Astrocyte of the cerebellum (primary cell): ENCODE measurements around the gene MLIP.

Experiments used
- DNase-seq: peaks from one replicate; pipeline ENCODE4 v3.0.0-alpha.2; 2011; ENCODE audit warnings: low read depth
- H3K4me3 ChIP-seq: 2 replicates; pipeline ENCODE4 v1.5.1; 2011; ENCODE audit warnings: mild to moderate bottlenecking, low read depth, low read length, moderate library complexity
- in situ Hi-C: cut with HindIII; loops from 2 replicates; pipeline ENCODE4 v1.10.0; 2017; ENCODE audit warnings: low sequenced_read_pairs
- TF ChIP-seq, protein P1 (sequence below): IDR thresholded peaks from 2 replicates; pipeline ENCODE4 v1.5.1; 2012; ENCODE audit warnings: low read length, low read depth, moderate library complexity, mild to moderate bottlenecking; ENCODE audit errors: missing control alignments

MLIP gene

DNA sequence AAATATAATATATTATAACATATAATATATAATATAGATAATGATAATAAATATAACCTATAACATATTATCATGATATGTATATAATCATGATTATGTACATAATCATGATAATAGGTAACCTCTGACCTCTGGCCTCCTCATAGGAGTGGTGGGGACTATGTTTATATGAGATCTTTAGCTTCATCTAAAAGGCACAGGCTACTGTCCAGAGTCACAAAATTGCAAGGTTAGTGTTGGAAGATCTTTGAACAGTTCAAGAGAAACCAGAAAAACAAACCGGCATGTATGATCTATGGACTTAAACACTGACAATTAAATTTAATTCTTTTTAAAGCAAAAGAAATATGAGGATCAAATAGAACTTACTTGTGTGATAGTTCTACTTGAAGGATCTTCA, 141.3 kb downstream of the MLIP start:
- H3K4me3 ChIP-seq = no peak overlapping the region
- in situ Hi-C loops = no loop called here
- TF ChIP-seq, protein P1, sequence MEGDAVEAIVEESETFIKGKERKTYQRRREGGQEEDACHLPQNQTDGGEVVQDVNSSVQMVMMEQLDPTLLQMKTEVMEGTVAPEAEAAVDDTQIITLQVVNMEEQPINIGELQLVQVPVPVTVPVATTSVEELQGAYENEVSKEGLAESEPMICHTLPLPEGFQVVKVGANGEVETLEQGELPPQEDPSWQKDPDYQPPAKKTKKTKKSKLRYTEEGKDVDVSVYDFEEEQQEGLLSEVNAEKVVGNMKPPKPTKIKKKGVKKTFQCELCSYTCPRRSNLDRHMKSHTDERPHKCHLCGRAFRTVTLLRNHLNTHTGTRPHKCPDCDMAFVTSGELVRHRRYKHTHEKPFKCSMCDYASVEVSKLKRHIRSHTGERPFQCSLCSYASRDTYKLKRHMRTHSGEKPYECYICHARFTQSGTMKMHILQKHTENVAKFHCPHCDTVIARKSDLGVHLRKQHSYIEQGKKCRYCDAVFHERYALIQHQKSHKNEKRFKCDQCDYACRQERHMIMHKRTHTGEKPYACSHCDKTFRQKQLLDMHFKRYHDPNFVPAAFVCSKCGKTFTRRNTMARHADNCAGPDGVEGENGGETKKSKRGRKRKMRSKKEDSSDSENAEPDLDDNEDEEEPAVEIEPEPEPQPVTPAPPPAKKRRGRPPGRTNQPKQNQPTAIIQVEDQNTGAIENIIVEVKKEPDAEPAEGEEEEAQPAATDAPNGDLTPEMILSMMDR = no peak
- DNase-seq = no peak

DNA sequence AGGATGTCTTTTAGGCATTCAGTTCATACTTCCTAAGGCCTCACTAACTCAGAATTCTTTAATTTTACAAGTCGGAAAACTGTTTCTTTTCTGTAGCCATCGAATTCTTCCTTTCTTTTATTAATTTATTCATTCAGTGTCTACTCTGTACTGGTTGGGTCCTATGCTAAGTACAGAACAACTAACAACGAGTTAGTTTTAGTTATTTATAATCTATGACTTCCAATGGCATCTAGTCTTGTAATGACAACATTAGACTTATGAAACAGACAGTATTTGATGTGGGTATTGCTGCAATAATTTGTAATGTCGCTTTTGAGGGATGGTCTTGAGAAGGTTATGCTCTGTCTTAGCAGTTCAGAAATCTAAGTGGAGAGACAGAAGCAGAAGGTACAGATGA, 141.7 kb downstream of the MLIP start:
- TF ChIP-seq, protein P1 = no peak
- DNase-seq = no peak
- in situ Hi-C loops = no loop called here
- no peak overlapping the region for H3K4me3 ChIP-seq

DNA sequence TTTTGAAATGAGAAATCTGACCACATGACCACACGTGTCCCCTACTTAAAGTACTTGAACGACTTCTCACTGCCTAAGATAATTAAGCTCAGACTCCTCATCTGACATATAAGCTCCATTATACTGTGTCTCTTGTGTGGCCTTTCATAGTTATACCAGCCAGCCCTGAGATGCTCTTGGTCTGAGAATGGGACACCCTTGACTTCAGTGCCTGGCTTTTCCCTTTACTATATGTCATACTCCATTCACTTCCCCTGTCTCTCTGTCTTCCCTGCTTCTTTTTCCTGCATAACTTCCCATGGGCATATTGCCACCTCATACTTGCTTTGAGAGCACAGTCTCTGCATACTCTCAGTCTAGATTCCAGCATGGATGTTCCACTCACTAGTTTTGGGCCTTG, 143.6 kb downstream of the MLIP start:
- DNase-seq = no peak
- in situ Hi-C loops = no loop called here
- TF ChIP-seq, protein P1 = no peak
- H3K4me3 ChIP-seq = no peak overlapping the region

DNA sequence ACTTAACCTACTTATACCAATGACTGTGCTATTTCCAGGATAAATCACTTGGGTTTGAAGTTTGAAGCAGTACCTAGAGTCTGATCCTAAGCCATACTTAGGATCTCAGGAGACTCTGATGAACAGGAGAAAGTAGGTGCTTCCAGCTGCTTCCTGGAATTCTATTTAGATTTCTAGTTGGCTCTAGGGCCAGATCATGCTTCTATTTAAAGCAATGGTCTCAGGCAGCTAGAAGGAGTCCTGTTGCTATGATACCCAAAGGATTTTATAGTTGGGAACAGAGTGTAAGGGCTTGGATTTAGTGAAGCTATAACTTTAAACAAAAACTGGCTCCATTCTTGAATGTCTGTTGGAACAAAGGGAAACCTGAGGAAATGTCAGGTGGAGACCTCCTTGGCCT, 144.6 kb downstream of the MLIP start:
- in situ Hi-C loops = no loop called here
- TF ChIP-seq, protein P1 = no peak
- DNase-seq = no peak
- no peak overlapping the region for H3K4me3 ChIP-seq

DNA sequence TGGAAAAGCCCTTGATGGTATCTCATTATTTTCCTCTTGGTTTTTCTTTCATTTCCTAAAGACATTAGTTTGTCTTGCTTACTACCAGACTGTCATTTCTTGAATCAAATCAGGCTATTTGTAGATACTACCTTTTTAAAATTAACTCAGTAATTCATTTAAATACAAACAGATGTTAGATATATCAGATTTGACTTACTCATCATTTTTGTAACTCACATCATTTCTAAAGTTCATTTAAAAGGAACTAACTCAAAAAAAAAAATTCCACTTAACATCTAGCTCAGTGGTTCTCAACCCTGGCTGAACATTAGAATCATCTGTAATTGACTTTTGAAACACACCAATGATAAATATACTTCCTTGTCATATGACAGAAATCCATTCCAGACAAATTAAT, 148.8 kb downstream of the MLIP start:
- DNase-seq = no peak
- H3K4me3 ChIP-seq = no peak overlapping the region
- in situ Hi-C loops = no loop called here
- TF ChIP-seq, protein P1 = no peak

DNA sequence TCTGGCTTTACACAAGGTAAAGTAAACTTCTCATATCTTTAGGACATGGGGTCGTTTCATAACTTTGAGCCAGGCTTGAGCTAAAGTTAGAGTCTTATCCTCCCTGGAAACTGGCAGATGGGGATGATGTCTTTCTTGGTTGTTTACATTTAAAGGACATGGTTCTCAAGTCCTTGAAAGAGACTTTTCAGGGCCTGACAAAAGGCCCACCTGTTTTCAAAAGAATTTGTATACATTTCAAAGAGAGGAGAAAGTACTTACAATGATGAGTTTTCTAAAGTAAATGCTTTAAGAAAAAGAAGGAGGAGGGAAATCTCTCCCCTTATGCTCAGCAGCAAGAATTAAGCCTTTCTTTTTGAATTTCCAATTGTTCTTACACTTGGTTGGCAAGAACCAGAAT, 151.3 kb downstream of the MLIP start:
- TF ChIP-seq, protein P1 = no peak
- in situ Hi-C loops = no loop called here
- no peak for DNase-seq
- no peak overlapping the region for H3K4me3 ChIP-seq

DNA sequence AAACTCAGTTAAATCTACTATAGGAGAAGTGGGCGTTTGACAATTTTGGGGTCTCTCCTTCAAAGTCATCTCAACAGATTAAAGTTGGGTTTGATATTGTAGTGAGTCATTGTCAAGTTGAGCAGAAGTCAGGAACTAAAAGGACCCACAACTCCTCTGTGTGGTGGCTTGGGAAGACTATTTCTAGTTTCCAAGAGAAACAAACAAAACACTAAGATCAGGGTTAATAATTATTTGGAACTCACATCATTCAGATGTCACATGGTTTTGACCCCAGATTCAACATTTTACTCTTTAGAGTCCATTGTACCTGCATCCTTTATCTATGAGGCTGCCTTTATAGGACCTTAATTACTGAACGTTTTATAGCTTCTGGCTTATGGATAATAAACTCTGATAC, 151.7 kb downstream of the MLIP start:
- TF ChIP-seq, protein P1 = no peak
- no peak for DNase-seq
- in situ Hi-C loops = no loop called here
- no peak overlapping the region for H3K4me3 ChIP-seq
